ENCODE results near the gene CA10. TPM values are rescaled to one million over a fixed set of nuclear protein-coding genes. Genes with fewer than 3 reads are reported as not detected.

The CA10 gene
- total and polyA plus RNA-seq, 2 of the 4 experiments (the other 2 are of a cell fraction): not detected

- no peak overlapping the region for H2AFZ ChIP-seq (replicated peaks; ENCODE audit: low read length, poor library complexity)
- no peaks in the 10 kb centered on the region for H3K27me3 ChIP-seq (ENCODE audit: control insufficient read depth, insufficient read depth, low read length)
- no peak overlapping the region for H3K56ac ChIP-seq (ENCODE audit: extremely low read depth, insufficient read depth, low read length)
- no peak overlapping the region for H2BK120ac ChIP-seq (ENCODE audit: low read depth, low read length)
- H2BK15ac ChIP-seq (ENCODE audit: low read depth, low read length): no peak overlapping the region
- H3K27ac ChIP-seq (ENCODE audit: insufficient read depth, low read length): no peak overlapping the region
- no peaks in the 10 kb centered on the region for H3K4me1 ChIP-seq (ENCODE audit: control insufficient read depth, insufficient read depth, low read length)
- no peaks in the 10 kb centered on the region for H3K79me1 ChIP-seq (ENCODE audit: low read depth in 1 of 2, low read length in 2 of 2)
- no peak overlapping the region for H2BK20ac ChIP-seq (ENCODE audit: low read depth, low read length)
- H3K18ac ChIP-seq (ENCODE audit: low read depth, low read length): no peak overlapping the region
- H3K4ac ChIP-seq (ENCODE audit: low read depth, low read length): no peak overlapping the region
- H3K23ac ChIP-seq (ENCODE audit: low read depth, low read length): no peak overlapping the region
- ATAC-seq (ENCODE audit: low read depth) (no peak), DNase-seq (no peak)
- no peak overlapping the region for H2AK9ac ChIP-seq (replicated peaks; ENCODE audit: low read depth, low read length, poor library complexity)
- intact Hi-C loops (cut with micrococcal nuclease) (no loop called here), dilution Hi-C loops (cut with HindIII; ENCODE audit: low sequenced_read_pairs, unreplicated experiment) (no loop called here), in situ Hi-C loops (cut with MboI; ENCODE audit: low sequenced_read_pairs) (no loop called here)
- no peaks in the 10 kb centered on the region for H3K36me3 ChIP-seq (ENCODE audit: control insufficient read depth, insufficient read depth, low read length)
- no peak overlapping the region for H2BK5ac ChIP-seq (ENCODE audit: low read depth, low read length, poor library complexity, severe bottlenecking)
- no peak overlapping the region for H4K91ac ChIP-seq (ENCODE audit: insufficient read depth, low read depth, low read length)
- no TSS peak for BruUV-seq (replicated peaks)
- H3K9ac ChIP-seq (ENCODE audit: low read depth, low read length): no peak overlapping the region
- no peaks in the 10 kb centered on the region for H3K9me1 ChIP-seq (ENCODE audit: insufficient read depth, low read length)
- no peaks in the 10 kb centered on the region for H4K20me1 ChIP-seq (ENCODE audit: insufficient read depth, low read length)
- no peak for TF ChIP-seq RFX5 (IDR thresholded peaks at IDR 0.05; ENCODE audit: low read depth, low read length)
- no peak for TF ChIP-seq POLR2A (IDR thresholded peaks at IDR 0.05; ENCODE audit: low read depth, low read length)
- TF ChIP-seq MXI1 (IDR thresholded peaks at IDR 0.05; ENCODE audit: borderline replicate concordance, low read depth, low read length): no peak
- no peak for TF ChIP-seq MAZ (IDR thresholded peaks at IDR 0.05; ENCODE audit: borderline replicate concordance, low read depth, low read length)
- no peak for TF ChIP-seq CHD1 (IDR thresholded peaks at IDR 0.05; ENCODE audit: low read depth, low read length)
- TF ChIP-seq CTCF (conservative IDR thresholded peaks at IDR 0.05; ENCODE audit: low read depth, low read length): no peak
- no peak for TF ChIP-seq RAD21 (IDR thresholded peaks at IDR 0.05; ENCODE audit: low read length)
- TF ChIP-seq SMC3 (IDR thresholded peaks at IDR 0.05; ENCODE audit: low read depth, low read length): no peak
- no peak for TF ChIP-seq CEBPB (IDR thresholded peaks at IDR 0.05; ENCODE audit: low read depth, low read length)
- no peak for TF ChIP-seq MAFK (IDR thresholded peaks at IDR 0.05; ENCODE audit: low read depth, low read length)
- TF ChIP-seq FOS (IDR thresholded peaks at IDR 0.05; ENCODE audit: low read depth, low read length): no peak
- TF ChIP-seq BHLHE40 (IDR thresholded peaks at IDR 0.05; ENCODE audit: low read depth, low read length): no peak
- TF ChIP-seq NFE2L2 (IDR thresholded peaks at IDR 0.05; ENCODE audit: low read depth, low read length): no peak
- no peak for TF ChIP-seq RCOR1 (IDR thresholded peaks at IDR 0.05; ENCODE audit: insufficient replicate concordance, low read length)
- no peak for TF ChIP-seq USF2 (IDR thresholded peaks at IDR 0.05; ENCODE audit: low read depth, low read length)
- ChIA-PET CTCF (interaction anchor here (1.3 kb wide), 1 partner anchor 22 kb away, joined by 3 read pairs; no protein-coding TSS in a partner anchor), POLR2A (ENCODE audit: unreplicated experiment) (no interaction called here)
- H4K8ac ChIP-seq (ENCODE audit: low read depth in 2 of 2, low read length in 2 of 2): no peak overlapping the region
- H3K4me2 ChIP-seq (ENCODE audit: low read depth, low read length): no peak overlapping the region
- H3K9me3 ChIP-seq (ENCODE audit: control insufficient read depth, insufficient read depth, low read length): peaks cover 14% of the 10 kb centered on the region
- no peak overlapping the region for H3K4me3 ChIP-seq (ENCODE audit: insufficient read depth, low read depth, low read length)
- H3K14ac ChIP-seq (replicated peaks; ENCODE audit: low read depth, low read length): no peak overlapping the region
- H2AK5ac ChIP-seq (ENCODE audit: low read depth, low read length): no peak overlapping the region
- no peak overlapping the region for H4K5ac ChIP-seq (ENCODE audit: low read depth, low read length)
Measured at GRCh38 chr17:51742571-51742970, 415.9 kb downstream of the CA10 start.
